ENCODE results near the gene KIAA0232. TPM values are rescaled to one million over a fixed set of nuclear protein-coding genes. Genes with fewer than 3 reads are reported as not detected.
"Not testable (repeated sequence)": the region's sequence is repeated elsewhere in the genome, so short reads cannot be mapped to it uniquely, and the experiment has no call there.

The KIAA0232 gene
- total RNA-seq, 1 experiment from 2014 or later: 6.2 TPM

- no peak for DNase-seq (ENCODE audit: low read depth)
- in situ Hi-C loops (cut with HindIII; ENCODE audit: low pct_unique_long_range_greater_than_20kb, low sequenced_read_pairs): no loop called here
Observed at GRCh38 chr4:6900956-6901355, 118.4 kb downstream of the KIAA0232 start.

- in situ Hi-C loops (cut with HindIII; ENCODE audit: low pct_unique_long_range_greater_than_20kb, low sequenced_read_pairs): no loop called here
- no peak for DNase-seq (ENCODE audit: low read depth)
Observed at GRCh38 chr4:6901669-6902317, 119.3 kb downstream of the KIAA0232 start.

GRCh38 chr4:6902318-6903042 is 120.0 kb downstream of the KIAA0232 start:
- DNase-seq (ENCODE audit: low read depth): no peak
- in situ Hi-C loops (cut with HindIII; ENCODE audit: low pct_unique_long_range_greater_than_20kb, low sequenced_read_pairs): no loop called here

GRCh38 chr4:6905516-6906445 is 123.3 kb downstream of the KIAA0232 start:
- no peak for DNase-seq (ENCODE audit: low read depth)
- in situ Hi-C loops (cut with HindIII; ENCODE audit: low pct_unique_long_range_greater_than_20kb, low sequenced_read_pairs): no loop called here

- in situ Hi-C loops (cut with HindIII; ENCODE audit: low pct_unique_long_range_greater_than_20kb, low sequenced_read_pairs): not testable (repeated sequence)
Observed at GRCh38 chr4:6906486-6906885, 124.0 kb downstream of the KIAA0232 start.

GRCh38 chr4:6907658-6908191 is 125.2 kb downstream of the KIAA0232 start:
- no peak for DNase-seq (ENCODE audit: low read depth)
- in situ Hi-C loops (cut with HindIII; ENCODE audit: low pct_unique_long_range_greater_than_20kb, low sequenced_read_pairs): no loop called here

More at GRCh38 chr4:6906486-6906885, 124.0 kb downstream of the KIAA0232 start:
- DNase-seq (ENCODE audit: low read depth): not testable (repeated sequence)

GRCh38 chr4:6908432-6909112 is 126.0 kb downstream of the KIAA0232 start:
- peak; percentile 18 for DNase-seq (ENCODE audit: low read depth)
- in situ Hi-C loops (cut with HindIII; ENCODE audit: low pct_unique_long_range_greater_than_20kb, low sequenced_read_pairs): no loop called here

- peak; percentile 90 for DNase-seq (ENCODE audit: low read depth)
- in situ Hi-C loops (cut with HindIII; ENCODE audit: low pct_unique_long_range_greater_than_20kb, low sequenced_read_pairs): no loop called here
Observed at GRCh38 chr4:6909113-6909969, 126.8 kb downstream of the KIAA0232 start, which contains the start of gene TBC1D14. TSS of gene TBC1D14 (plus strand) at chr4:6909826. CDS start at chr4:6923390, 13,564 bp downstream.

GRCh38 chr4:6909970-6910339 is 127.4 kb downstream of the KIAA0232 start:
- peak; percentile 32 for DNase-seq (ENCODE audit: low read depth)
- in situ Hi-C loops (cut with HindIII; ENCODE audit: low pct_unique_long_range_greater_than_20kb, low sequenced_read_pairs): no loop called here

GRCh38 chr4:6910340-6910959 is 127.9 kb downstream of the KIAA0232 start:
- peak; percentile 44 for DNase-seq (ENCODE audit: low read depth)
- in situ Hi-C loops (cut with HindIII; ENCODE audit: low pct_unique_long_range_greater_than_20kb, low sequenced_read_pairs): no loop called here

- in situ Hi-C loops (cut with HindIII; ENCODE audit: low pct_unique_long_range_greater_than_20kb, low sequenced_read_pairs): no loop called here
- DNase-seq (ENCODE audit: low read depth): peak; percentile 25
Observed at GRCh38 chr4:6910960-6911874, 128.7 kb downstream of the KIAA0232 start.

GRCh38 chr4:6911917-6912316 is 129.4 kb downstream of the KIAA0232 start:
- DNase-seq (ENCODE audit: low read depth); in situ Hi-C loops (cut with HindIII; ENCODE audit: low pct_unique_long_range_greater_than_20kb, low sequenced_read_pairs): not testable (repeated sequence)

- no peak for DNase-seq (ENCODE audit: low read depth)
- in situ Hi-C loops (cut with HindIII; ENCODE audit: low pct_unique_long_range_greater_than_20kb, low sequenced_read_pairs): no loop called here
Observed at GRCh38 chr4:6912441-6912840, 129.9 kb downstream of the KIAA0232 start.

GRCh38 chr4:6913350-6913905 is 130.9 kb downstream of the KIAA0232 start:
- DNase-seq (ENCODE audit: low read depth): no peak
- in situ Hi-C loops (cut with HindIII; ENCODE audit: low pct_unique_long_range_greater_than_20kb, low sequenced_read_pairs): no loop called here

- in situ Hi-C loops (cut with HindIII; ENCODE audit: low pct_unique_long_range_greater_than_20kb, low sequenced_read_pairs): no loop called here
- no peak for DNase-seq (ENCODE audit: low read depth)
Observed at GRCh38 chr4:6914448-6914847, 131.9 kb downstream of the KIAA0232 start.
